ENCODE data around the gene NPAS2. TPM values are rescaled to one million over a fixed set of nuclear protein-coding genes. Genes with fewer than 3 reads are reported as not detected.

The NPAS2 gene
- total RNA-seq, 1 donor from 2014 or later = 8.2 TPM

- H3K4me3 ChIP-seq (ENCODE audit: low read depth, low read length) = no peak overlapping the region
- H3K36me3 ChIP-seq (ENCODE audit: control insufficient read depth, insufficient read depth, low read length) = peaks cover 6% of the 10 kb centered on the region
- no peak for DNase-seq (ENCODE audit: low read depth)
- TF ChIP-seq CTCF (IDR thresholded peaks at IDR 0.05; ENCODE audit: insufficient read depth, low read length, severe bottlenecking) = no peak
- H3K27me3 ChIP-seq (ENCODE audit: control insufficient read depth, insufficient read depth, low read length) = no peaks in the 10 kb centered on the region
- FAIRE-seq = no peak
Measured at GRCh38 chr2:101012054-101012705, 192.2 kb downstream of the NPAS2 start.

DNA sequence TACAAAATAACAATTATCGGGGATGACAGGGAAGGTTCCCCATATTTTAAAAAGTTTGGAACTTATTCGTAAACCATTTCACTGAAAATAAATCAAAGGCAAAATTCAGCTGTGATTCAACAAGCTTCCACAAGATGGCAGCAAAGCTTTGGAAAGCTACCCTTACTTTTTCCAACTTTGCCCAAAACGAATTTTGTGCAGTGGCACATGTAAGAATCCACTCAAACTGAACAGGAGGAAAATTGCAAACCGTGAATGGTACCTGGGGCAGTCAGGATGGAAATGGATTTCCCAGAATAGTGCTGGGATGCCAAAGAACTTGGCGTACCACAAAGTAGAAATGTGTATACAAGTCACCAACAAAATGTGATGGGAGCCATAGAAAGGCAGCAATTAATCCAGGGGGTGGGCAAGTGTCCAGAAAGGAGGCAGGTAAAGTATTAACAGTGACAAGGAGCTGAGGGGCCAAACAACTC is 192.8 kb downstream of the NPAS2 start:
- Histone ChIP-seq H3K27me3 (ENCODE audit: control insufficient read depth, insufficient read depth, low read length) (no peaks in the 10 kb centered on the region), H3K4me3 (ENCODE audit: low read depth, low read length) (no peak overlapping the region), H3K36me3 (ENCODE audit: control insufficient read depth, insufficient read depth, low read length) (peaks cover 6% of the 10 kb centered on the region)
- FAIRE-seq (no peak), DNase-seq (ENCODE audit: low read depth) (peak; percentile 39)
- peak; percentile 68 for TF ChIP-seq CTCF (IDR thresholded peaks at IDR 0.05; ENCODE audit: insufficient read depth, low read length, severe bottlenecking)

- Histone ChIP-seq H3K27me3 (ENCODE audit: control insufficient read depth, insufficient read depth, low read length) (no peaks in the 10 kb centered on the region), H3K36me3 (ENCODE audit: control insufficient read depth, insufficient read depth, low read length) (peaks cover 8% of the 10 kb centered on the region), H3K4me3 (ENCODE audit: low read depth, low read length) (no peak overlapping the region)
- no peak for FAIRE-seq
- no peak for TF ChIP-seq CTCF (IDR thresholded peaks at IDR 0.05; ENCODE audit: insufficient read depth, low read length, severe bottlenecking)
- DNase-seq (ENCODE audit: low read depth) = no peak
Measured at GRCh38 chr2:101014264-101014857, 194.4 kb downstream of the NPAS2 start.

DNA sequence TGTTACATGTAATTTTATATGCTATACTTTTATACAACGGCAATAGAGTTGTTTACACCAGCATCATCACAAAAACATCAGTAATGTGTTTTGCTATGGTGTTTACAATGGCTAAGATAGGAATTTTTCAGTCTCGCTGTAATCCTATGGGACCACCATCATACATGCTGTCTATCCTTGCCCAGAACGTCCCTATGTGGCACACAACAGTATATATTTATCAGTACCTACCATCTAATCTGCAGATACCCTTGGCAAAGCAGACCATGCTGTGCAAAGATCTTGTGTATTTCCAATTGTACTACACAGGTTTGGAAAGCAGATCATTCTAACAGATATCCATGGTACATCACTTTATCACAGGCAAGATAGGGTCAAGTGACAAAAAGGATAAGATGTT is 197.4 kb downstream of the NPAS2 start:
- no peak overlapping the region for H3K4me3 ChIP-seq (ENCODE audit: low read depth, low read length)
- DNase-seq (ENCODE audit: low read depth) (no peak), FAIRE-seq (no peak)
- no peak for TF ChIP-seq CTCF (IDR thresholded peaks at IDR 0.05; ENCODE audit: insufficient read depth, low read length, severe bottlenecking)
- H3K36me3 ChIP-seq (ENCODE audit: control insufficient read depth, insufficient read depth, low read length) = peaks cover 12% of the 10 kb centered on the region
- no peaks in the 10 kb centered on the region for H3K27me3 ChIP-seq (ENCODE audit: control insufficient read depth, insufficient read depth, low read length)

- no peaks in the 10 kb centered on the region for H3K27me3 ChIP-seq (ENCODE audit: control insufficient read depth, insufficient read depth, low read length)
- H3K36me3 ChIP-seq (ENCODE audit: control insufficient read depth, insufficient read depth, low read length) = peaks cover 12% of the 10 kb centered on the region
- no peak for TF ChIP-seq CTCF (IDR thresholded peaks at IDR 0.05; ENCODE audit: insufficient read depth, low read length, severe bottlenecking)
- no peak overlapping the region for H3K4me3 ChIP-seq (ENCODE audit: low read depth, low read length)
- DNase-seq (ENCODE audit: low read depth) = no peak
- FAIRE-seq = no peak
Measured at GRCh38 chr2:101018934-101019333, 199.0 kb downstream of the NPAS2 start.
